ENCODE results near the gene BIN1.

The BIN1 gene

DNA sequence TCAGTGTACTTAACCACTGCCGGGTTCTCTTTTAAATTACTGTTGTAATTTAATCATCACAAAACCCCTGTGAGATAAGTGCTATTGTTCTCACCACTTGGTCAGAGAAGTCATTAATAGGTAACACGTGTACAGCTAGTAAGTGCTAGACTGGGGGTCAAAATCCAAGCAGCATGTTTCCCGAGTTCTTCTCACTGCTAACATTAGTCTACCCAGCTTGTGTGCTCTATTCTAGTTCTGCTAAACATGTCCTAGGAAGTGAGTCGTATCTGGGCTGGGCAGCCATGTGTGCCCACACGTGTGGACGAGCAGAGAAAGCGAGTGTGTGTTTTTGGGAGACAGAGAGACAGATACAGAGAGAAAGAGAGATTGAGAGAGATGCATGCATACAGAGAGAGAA is 94.1 kb downstream of the BIN1 start:
- Mint-ChIP-seq H3K36me3 (ENCODE audit: low read depth) (no peaks in the 10 kb centered on the region), H3K9me3 (no peaks in the 10 kb centered on the region), H3K4me3 (no peak overlapping the region), H3K27me3 (ENCODE audit: low read depth) (peaks cover 31% of the 10 kb centered on the region), H3K27ac (no peak overlapping the region), H3K4me1 (ENCODE audit: low read depth) (no peaks in the 10 kb centered on the region)
- DNase-seq (ENCODE audit: low spot score) = no peak

DNA sequence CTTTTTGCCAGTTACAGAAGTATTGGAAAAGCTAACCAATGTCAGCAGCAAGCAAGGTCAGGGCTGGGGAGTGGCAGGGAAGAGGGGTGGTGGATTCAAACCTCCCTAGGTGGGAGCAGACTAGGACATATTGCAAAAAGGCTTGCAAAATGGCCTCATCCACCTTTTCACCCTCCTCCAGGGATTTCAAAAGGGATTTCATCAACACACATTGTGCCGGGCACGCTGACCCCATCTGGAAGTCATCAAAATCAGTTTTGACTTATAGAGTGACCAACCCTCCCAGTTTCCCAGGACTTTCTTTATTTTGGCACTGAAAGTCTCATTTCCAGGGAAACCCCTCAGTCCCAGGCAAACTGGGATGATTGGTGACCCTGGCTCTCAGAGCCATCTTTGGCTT is 94.7 kb downstream of the BIN1 start:
- no peak for DNase-seq (ENCODE audit: low spot score)
- Mint-ChIP-seq H3K27me3 (ENCODE audit: low read depth) (peaks cover 31% of the 10 kb centered on the region), H3K36me3 (ENCODE audit: low read depth) (no peaks in the 10 kb centered on the region), H3K9me3 (no peaks in the 10 kb centered on the region), H3K4me1 (ENCODE audit: low read depth) (no peaks in the 10 kb centered on the region), H3K4me3 (no peak overlapping the region), H3K27ac (no peak overlapping the region)

DNA sequence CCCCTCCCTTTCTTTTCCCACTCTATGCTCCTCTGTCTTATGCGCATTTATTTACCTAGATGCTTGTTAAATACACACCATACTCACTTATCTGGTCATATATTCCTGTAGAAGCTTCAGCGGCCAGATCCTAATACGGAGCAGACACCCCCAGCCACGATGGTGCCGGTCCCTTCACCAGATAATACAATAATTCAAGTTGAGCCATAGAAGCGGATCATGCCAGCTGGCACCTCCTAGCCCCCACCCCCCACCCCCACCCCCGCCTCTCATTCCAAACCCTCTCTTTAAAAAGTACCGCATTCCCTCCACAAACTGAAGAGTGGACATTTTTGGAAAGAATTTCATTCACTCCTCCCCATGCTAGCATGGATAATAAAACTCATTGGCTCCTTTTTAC is 95.2 kb downstream of the BIN1 start:
- H3K27me3 Mint-ChIP-seq (ENCODE audit: low read depth) = peaks cover 33% of the 10 kb centered on the region
- no peaks in the 10 kb centered on the region for H3K9me3 Mint-ChIP-seq
- no peaks in the 10 kb centered on the region for H3K36me3 Mint-ChIP-seq (ENCODE audit: low read depth)

DNA sequence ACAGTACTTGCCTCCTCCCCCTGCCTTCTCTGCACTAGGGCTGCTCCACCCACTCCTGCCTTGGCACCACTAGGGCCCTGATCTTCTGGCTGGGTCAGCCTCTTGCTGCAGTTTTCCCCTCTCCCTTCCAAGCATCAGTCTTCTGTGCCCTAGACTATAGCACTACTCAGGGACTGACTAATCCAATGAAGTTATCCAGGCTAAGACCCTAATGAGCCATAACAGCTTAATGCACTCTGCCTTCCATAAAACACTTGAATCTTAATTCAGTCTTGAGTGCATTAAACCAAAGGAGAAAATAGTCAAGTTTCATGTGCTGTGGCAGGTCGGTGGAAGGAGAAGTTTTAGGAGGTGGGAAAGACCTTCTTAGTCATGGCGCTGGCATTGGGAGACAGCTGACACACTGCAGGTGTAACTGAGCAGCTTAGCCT is 95.7 kb downstream of the BIN1 start:
- no peak overlapping the region for H3K27ac Mint-ChIP-seq
- DNase-seq (ENCODE audit: low spot score) = no peak
- H3K27me3 Mint-ChIP-seq (ENCODE audit: low read depth) = peaks cover 33% of the 10 kb centered on the region
- H3K36me3 Mint-ChIP-seq (ENCODE audit: low read depth) = no peaks in the 10 kb centered on the region
- H3K9me3 Mint-ChIP-seq = no peaks in the 10 kb centered on the region
- no peak overlapping the region for H3K4me3 Mint-ChIP-seq
- no peaks in the 10 kb centered on the region for H3K4me1 Mint-ChIP-seq (ENCODE audit: low read depth)

More for the DNA sequence above, 95.2 kb downstream of the BIN1 start:
- no peak for DNase-seq (ENCODE audit: low spot score)
- Mint-ChIP-seq H3K27ac (no peak overlapping the region), H3K4me1 (ENCODE audit: low read depth) (no peaks in the 10 kb centered on the region), H3K4me3 (no peak overlapping the region)

DNA sequence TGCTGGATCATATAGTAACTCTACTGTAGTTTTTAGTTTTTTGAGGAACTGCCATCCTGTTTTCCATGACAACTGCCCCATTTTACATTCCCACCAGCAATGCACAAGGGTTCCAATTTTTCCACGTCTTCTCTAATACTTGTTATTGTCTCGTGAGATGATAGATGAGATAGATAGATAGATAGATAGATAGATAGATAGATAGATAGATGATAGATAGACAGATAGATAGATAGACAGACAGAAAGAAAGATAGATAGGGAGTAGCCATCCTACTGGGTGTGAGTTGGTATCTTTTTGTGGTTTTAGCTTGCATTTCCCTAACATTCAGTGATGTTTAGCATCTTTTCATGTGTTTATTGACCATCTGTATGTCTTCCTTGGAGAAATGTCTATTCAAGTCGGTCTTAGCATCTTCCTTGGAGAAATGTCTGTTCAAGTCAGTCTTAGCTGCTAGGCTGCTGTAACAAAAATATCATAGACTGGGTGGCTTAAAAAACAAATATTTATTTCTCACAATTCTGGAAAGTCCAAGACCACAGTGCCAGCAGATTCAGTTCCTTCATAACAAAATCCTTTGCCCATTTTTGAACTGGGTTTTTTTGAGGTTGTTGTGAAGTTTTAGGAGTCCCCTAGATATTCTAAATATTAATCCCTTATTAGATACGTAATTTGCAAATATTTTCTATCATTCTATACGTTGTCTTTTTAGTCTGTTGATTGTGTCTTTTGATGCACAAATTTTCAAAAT is 98.5 kb downstream of the BIN1 start:
- H3K9me3 Mint-ChIP-seq = no peaks in the 10 kb centered on the region
- no peak overlapping the region for H3K4me3 Mint-ChIP-seq
- no peak for DNase-seq (ENCODE audit: low spot score)
- H3K27me3 Mint-ChIP-seq (ENCODE audit: low read depth) = peaks cover 28% of the 10 kb centered on the region
- H3K4me1 Mint-ChIP-seq (ENCODE audit: low read depth) = no peaks in the 10 kb centered on the region
- no peak overlapping the region for H3K27ac Mint-ChIP-seq
- H3K36me3 Mint-ChIP-seq (ENCODE audit: low read depth) = no peaks in the 10 kb centered on the region

DNA sequence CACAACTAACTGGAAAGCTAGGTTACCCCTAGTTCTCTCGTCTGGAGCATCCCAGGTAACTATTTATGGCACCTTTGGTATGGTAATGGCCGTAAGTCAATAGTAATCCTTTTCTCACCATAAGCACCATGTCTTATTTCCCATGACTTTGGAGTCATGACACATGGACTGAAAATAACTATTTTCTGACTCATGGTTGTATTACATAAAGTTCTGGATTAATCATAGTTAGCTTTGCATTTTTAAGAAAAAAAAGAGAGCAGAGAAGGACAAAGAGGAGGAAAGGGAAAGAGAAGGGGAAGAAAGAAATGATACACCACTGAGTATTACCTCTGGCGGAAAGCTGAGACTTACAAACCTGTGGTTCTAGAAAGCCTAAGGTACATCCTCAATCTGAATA is 99.3 kb downstream of the BIN1 start:
- Mint-ChIP-seq H3K27ac (no peak overlapping the region), H3K9me3 (no peaks in the 10 kb centered on the region), H3K27me3 (ENCODE audit: low read depth) (peaks cover 25% of the 10 kb centered on the region), H3K4me3 (no peak overlapping the region), H3K36me3 (ENCODE audit: low read depth) (no peaks in the 10 kb centered on the region), H3K4me1 (ENCODE audit: low read depth) (no peaks in the 10 kb centered on the region)
- no peak for DNase-seq (ENCODE audit: low spot score)

DNA sequence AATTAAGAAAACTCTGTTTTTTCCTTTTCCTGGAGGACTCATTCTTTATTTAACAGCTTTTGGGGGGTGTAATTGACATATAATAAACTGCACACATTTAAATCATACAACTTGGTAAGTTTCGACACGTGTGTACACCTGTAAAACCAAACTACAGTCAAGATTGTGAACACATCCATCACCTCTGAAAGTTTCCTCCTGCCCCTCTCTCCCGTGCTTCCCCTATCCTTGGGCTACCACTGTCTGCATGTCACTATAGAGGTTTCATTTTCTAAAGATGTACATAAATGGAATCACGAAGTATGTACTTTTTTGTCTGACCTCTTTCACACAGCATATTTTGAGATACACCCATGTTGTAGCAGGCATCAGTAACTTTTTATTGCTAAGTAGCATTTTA is 100.0 kb downstream of the BIN1 start:
- Mint-ChIP-seq H3K4me3 (no peak overlapping the region), H3K27ac (no peak overlapping the region), H3K9me3 (no peaks in the 10 kb centered on the region), H3K4me1 (ENCODE audit: low read depth) (no peaks in the 10 kb centered on the region), H3K36me3 (ENCODE audit: low read depth) (no peaks in the 10 kb centered on the region), H3K27me3 (ENCODE audit: low read depth) (peaks cover 28% of the 10 kb centered on the region)
- DNase-seq (ENCODE audit: low spot score) = no peak

DNA sequence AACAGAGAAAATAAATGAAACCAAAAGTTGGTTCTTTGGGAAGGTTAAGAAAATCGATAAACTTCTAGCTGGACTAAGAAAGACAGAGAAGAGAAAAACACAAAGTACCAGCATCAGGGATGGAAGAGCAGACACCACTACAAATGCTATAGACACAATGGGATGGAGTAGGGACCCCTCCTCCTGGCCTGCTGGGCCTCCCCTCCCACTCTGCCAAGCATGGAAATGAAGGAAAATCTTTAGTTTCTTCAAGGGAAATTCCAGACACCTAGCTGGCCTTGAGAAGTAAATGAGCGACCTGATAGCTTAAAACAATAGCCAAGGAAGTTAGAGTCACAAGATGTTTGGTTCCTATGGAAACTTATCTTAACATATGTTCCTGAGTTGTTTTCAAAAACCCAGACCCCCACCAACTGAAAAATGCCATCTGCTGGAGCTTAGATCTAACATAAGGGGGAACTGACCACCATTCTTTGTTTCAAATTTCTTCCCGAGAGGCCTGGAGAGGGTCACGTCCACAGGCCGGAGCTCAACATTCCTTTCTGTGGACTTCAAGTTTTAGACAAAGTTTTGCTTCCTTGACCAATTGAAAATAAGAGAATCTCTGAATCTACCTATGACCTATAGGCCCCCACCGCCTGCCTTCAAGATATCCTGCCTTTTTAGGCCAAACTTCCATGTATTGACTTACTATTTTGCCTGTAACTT is 101.9 kb downstream of the BIN1 start:
- no peak for DNase-seq (ENCODE audit: low spot score)
- peaks cover 1% of the 10 kb centered on the region for H3K4me1 Mint-ChIP-seq (ENCODE audit: low read depth)
- H3K9me3 Mint-ChIP-seq = no peaks in the 10 kb centered on the region
- H3K27me3 Mint-ChIP-seq (ENCODE audit: low read depth) = peaks cover 18% of the 10 kb centered on the region
- no peak overlapping the region for H3K4me3 Mint-ChIP-seq
- H3K36me3 Mint-ChIP-seq (ENCODE audit: low read depth) = no peaks in the 10 kb centered on the region
- no peak overlapping the region for H3K27ac Mint-ChIP-seq

DNA sequence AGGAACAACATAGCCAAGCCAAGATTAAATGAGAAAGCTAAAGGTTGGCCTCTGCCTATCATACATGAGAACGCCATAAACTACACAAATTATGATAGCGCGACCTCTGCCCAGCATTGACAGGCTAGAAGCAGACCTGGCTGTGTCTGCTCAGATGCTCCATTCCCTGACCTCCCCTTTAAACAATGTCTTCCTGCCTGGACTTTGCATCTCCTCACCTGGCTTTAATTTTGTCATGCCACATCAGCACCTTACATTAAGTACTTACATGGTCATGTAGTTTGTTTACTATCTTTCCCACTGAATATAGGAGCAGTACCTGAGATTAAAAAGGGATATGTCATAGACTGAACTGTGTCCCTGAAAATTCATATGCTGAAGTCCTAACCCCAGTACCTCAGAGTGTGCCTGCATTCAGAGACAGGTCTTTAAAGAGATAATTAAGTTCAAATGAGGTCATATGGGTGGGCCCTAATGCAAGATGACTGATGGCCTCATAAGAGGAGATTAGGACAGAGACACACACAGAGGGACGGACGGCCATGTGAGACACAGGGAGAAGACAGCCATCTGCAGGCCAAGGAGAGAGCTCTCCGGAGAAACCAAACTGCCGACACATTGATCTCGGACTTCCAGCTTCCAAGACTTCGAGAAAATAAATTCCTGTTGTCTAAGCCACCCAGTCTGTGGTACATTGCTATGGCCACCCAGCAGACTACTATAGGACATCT is 103.7 kb downstream of the BIN1 start:
- Mint-ChIP-seq H3K27ac (no peak overlapping the region), H3K36me3 (ENCODE audit: low read depth) (no peaks in the 10 kb centered on the region), H3K9me3 (no peaks in the 10 kb centered on the region), H3K4me1 (ENCODE audit: low read depth) (peaks cover 1% of the 10 kb centered on the region), H3K27me3 (ENCODE audit: low read depth) (peaks cover 19% of the 10 kb centered on the region), H3K4me3 (no peak overlapping the region)
- no peak for DNase-seq (ENCODE audit: low spot score)

DNA sequence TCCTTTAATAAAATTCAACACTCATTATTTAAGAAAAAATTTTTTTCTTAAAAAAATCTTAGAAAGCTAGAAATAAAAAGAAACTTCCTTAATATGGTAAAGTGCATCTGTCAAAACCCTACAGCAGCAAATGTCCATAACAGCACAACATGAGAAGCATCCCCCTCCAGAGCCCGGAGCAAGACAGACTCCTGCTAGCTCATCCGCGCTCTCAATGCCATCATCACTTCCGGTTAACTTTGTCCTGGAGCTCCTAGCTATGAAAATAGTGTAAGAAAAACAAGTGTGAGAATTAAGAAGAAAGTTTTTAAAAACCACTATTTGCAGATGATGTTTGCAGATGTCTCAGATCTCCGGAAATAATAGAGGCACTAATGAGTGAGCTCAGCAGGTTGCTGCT is 105.2 kb downstream of the BIN1 start:
- H3K27ac Mint-ChIP-seq = no peak overlapping the region
- H3K27me3 Mint-ChIP-seq (ENCODE audit: low read depth) = peaks cover 14% of the 10 kb centered on the region
- H3K36me3 Mint-ChIP-seq (ENCODE audit: low read depth) = no peaks in the 10 kb centered on the region
- no peak overlapping the region for H3K4me3 Mint-ChIP-seq
- DNase-seq (ENCODE audit: low spot score) = no peak
- H3K4me1 Mint-ChIP-seq (ENCODE audit: low read depth) = peaks cover 1% of the 10 kb centered on the region
- no peaks in the 10 kb centered on the region for H3K9me3 Mint-ChIP-seq

DNA sequence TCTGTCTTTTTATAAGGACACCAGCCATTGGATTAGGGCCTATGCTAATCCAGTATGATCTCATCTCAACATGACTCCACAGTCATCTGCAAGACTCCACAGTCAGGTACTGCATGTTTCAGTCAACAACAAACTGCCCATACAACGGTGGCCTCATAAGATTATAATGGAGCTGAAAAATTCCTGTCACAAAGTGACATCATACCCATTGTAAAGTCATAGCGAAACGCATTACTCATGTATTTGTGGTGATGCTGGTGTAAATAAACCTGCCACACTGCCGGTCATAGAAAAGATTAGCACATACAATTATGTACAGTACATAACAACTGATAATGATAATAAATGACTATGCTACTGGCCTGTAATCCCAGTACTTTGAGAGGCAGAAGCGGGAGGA is 106.0 kb downstream of the BIN1 start:
- Mint-ChIP-seq H3K4me1 (ENCODE audit: low read depth) (peaks cover 1% of the 10 kb centered on the region), H3K9me3 (no peaks in the 10 kb centered on the region), H3K4me3 (no peak overlapping the region), H3K27me3 (ENCODE audit: low read depth) (peaks cover 18% of the 10 kb centered on the region), H3K36me3 (ENCODE audit: low read depth) (no peaks in the 10 kb centered on the region), H3K27ac (no peak overlapping the region)
- DNase-seq (ENCODE audit: low spot score) = peak; percentile 7

DNA sequence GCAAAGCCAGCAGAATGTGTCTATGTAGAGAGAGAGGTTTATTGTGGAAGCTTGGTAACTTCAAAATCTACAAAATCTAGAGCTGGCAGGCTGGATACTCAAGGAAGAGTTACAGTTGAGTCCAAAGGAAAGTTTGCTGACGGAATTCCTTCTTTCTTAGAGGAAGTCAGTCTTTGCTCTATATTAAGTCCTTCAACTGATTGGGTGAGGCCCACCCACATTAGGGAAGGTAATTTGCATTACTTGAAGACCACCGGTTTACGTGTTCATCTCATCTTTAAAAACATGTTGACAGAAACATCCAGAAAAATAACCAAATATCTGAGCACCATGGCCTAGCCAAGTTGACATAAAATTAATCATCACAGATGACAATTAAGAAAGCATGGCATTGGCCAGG is 106.8 kb downstream of the BIN1 start:
- H3K27me3 Mint-ChIP-seq (ENCODE audit: low read depth) = peaks cover 18% of the 10 kb centered on the region
- no peak overlapping the region for H3K27ac Mint-ChIP-seq
- peaks cover 1% of the 10 kb centered on the region for H3K4me1 Mint-ChIP-seq (ENCODE audit: low read depth)
- no peak for DNase-seq (ENCODE audit: low spot score)
- no peaks in the 10 kb centered on the region for H3K36me3 Mint-ChIP-seq (ENCODE audit: low read depth)
- H3K9me3 Mint-ChIP-seq = no peaks in the 10 kb centered on the region
- no peak overlapping the region for H3K4me3 Mint-ChIP-seq

DNA sequence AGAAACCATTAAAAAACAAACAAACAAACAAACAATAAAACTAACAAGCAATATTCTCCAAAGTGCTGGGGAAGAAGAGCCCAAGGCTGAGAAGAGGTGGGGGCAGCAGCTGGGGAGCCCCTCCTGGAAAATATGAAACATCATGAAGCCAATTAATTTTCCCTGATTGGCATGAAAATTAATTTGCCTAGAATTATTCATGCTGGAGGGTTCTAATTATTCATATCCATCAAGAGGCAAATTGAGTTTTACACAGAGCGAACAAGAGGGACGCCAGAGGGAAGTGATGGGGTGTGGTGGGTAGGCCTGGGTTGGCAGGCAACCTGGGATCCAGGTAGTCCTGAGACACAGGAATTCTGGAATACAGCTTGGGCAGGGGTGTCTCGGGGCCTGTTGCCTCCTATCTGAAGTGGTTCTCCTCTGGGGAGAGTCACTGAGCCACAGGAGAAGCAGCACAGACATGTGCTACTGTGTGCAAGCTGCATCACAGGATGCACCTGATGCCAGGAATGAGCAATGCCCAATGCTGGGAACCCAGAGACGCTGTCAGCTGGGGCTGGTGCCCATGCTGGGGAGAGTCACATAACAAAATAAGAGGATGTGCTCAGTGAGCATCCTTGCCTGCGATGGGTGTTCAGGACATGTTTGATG is 107.7 kb downstream of the BIN1 start:
- Mint-ChIP-seq H3K9me3 (no peaks in the 10 kb centered on the region), H3K4me1 (ENCODE audit: low read depth) (peaks cover 1% of the 10 kb centered on the region), H3K4me3 (no peak overlapping the region), H3K27me3 (ENCODE audit: low read depth) (peaks cover 18% of the 10 kb centered on the region), H3K27ac (no peak overlapping the region), H3K36me3 (ENCODE audit: low read depth) (no peaks in the 10 kb centered on the region)
- no peak for DNase-seq (ENCODE audit: low spot score)

DNA sequence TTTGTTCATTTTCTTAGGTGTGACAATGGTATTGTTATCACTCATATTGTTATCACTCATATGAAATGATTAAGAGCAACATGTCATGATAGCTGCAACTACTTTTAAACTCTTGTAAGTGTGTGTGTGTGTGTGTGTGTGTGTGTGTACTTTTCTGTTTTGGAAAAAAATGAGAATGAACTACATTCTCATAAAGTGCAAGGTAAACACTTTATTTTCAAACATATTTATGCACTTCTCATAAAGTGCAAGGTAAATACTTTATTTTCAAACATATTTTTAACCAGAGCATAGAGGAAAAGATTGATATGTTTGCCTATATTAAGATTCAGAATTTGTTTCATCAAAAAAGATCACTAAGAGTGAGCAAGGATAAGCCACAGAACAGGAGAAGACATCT is 108.5 kb downstream of the BIN1 start:
- no peak for DNase-seq (ENCODE audit: low spot score)
- Mint-ChIP-seq H3K36me3 (ENCODE audit: low read depth) (no peaks in the 10 kb centered on the region), H3K27ac (no peak overlapping the region), H3K4me3 (no peak overlapping the region), H3K27me3 (ENCODE audit: low read depth) (peaks cover 18% of the 10 kb centered on the region), H3K9me3 (no peaks in the 10 kb centered on the region), H3K4me1 (ENCODE audit: low read depth) (peaks cover 1% of the 10 kb centered on the region)
